Activated naive CD4-positive, alpha-beta T cell treated with anti-CD3 and anti-CD28 coated beads, Interleukin-2, amount 50 U/mL, for 24 hours (primary cell): ENCODE measurements around the gene AATK.

Experiments
- H3K27ac Mint-ChIP-seq: one replicate; pipeline ENCODE4 v1.8.0; 2021; ENCODE audit warnings: mild to moderate bottlenecking, mixed read lengths
- H3K27me3 Mint-ChIP-seq: one replicate; pipeline ENCODE4 v1.8.0; 2021; ENCODE audit warnings: mixed read lengths
- H3K36me3 Mint-ChIP-seq: one replicate; pipeline ENCODE4 v1.8.0; 2021; ENCODE audit warnings: mixed read lengths
- H3K4me1 Mint-ChIP-seq: one replicate; pipeline ENCODE4 v1.8.0; 2021; ENCODE audit warnings: mixed read lengths
- H3K4me3 Mint-ChIP-seq: one replicate; pipeline ENCODE4 v1.8.0; 2021; ENCODE audit warnings: mild to moderate bottlenecking, mixed read lengths
- H3K9me3 Mint-ChIP-seq: one replicate; pipeline ENCODE4 v1.8.0; 2021; ENCODE audit warnings: mixed read lengths

The AATK gene

DNA sequence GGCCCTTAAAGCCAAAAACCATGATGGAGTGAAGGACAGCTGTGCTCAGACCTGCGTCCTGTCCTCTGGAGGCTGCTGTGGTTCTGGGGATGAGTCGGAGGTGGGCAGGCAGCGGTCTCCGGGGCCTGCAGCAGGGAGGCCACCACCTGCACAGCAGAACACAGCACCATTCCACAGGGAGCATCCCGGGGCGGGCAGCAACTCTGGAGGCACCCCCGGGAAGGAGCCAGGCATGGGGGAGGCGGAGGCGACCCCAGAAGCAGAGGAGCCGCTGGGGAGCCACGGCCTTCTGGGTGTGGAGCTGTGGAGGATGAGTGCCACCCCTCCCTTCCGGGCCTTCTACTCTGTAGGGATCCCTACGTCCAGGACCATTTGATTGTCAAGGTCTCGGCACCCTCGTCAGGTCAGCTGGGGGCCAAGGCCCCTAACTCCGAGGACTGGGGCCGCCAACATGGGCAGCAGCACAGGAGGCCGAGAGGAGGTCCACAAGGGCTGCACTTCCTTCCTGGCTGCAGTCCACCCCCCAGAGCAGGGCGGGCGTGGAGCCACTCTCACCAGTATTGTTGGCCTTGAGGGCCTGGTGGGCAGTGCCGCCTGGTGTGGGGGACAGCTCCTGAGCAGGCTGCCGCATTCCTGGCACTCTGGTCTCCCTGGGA lies 32.9 kb upstream of the AATK start:
- Mint-ChIP-seq H3K27me3 (no peaks in the 10 kb centered on the region), H3K4me1 (no peaks in the 10 kb centered on the region), H3K9me3 (no peaks in the 10 kb centered on the region), H3K4me3 (no peak overlapping the region), H3K36me3 (no peaks in the 10 kb centered on the region), H3K27ac (no peak overlapping the region)

DNA sequence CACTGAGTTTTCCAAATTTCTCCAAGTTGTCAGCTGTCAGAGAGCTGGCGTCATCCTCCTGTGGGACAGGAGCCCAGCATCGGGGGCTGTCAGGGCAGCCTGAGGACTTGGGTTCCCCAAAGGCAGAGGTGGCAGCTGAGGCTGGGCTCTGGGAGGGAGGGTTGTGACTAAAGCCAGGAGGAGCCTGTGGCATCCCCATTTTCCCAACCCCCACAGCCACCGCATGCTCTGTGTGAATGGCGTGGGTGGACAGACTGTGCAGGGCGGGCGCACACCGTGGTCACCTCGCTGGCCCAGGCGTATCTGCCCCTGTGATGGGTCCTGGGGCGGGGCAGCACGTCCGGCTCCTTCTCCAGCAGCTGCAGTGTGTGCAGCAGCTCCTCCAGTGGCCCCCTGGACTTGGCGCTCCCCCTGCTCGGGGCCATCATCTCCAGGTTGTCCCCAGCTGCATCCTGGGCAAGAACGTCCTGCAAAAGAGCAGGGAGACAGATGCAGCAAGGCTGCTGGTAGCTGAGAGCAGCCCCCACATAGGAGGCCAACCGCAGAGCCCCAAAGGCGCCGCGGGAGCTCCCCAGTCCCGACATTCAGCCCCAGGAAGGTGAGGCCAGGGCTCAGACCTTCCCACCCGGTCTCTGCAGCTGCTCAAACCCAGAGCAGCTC lies 31.9 kb upstream of the AATK start:
- no peaks in the 10 kb centered on the region for H3K9me3 Mint-ChIP-seq
- H3K4me3 Mint-ChIP-seq, result no peak overlapping the region
- H3K27me3 Mint-ChIP-seq, result no peaks in the 10 kb centered on the region
- H3K27ac Mint-ChIP-seq, result no peak overlapping the region
- no peaks in the 10 kb centered on the region for H3K4me1 Mint-ChIP-seq
- H3K36me3 Mint-ChIP-seq, result no peaks in the 10 kb centered on the region

DNA sequence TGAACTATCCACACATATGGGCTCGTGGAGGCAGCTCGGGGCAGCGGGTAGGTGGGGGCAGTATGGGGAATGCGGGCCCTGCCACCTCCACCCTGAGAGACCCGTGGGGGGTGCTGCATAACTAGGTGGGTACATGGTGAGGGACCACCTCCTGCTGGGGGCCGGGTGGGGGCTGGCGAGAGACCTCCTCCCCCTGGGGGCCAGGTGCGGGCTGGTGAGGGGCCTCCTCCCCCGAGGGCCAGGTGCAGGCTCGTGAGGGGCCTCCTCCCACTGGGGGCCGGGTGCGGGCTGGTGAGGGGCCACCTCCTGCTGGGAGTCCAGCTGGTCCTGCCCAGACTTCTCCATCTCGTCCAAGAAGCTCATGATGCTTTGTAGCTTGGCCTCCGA lies 31.4 kb upstream of the AATK start:
- Mint-ChIP-seq H3K4me1 (no peaks in the 10 kb centered on the region), H3K27ac (no peak overlapping the region), H3K27me3 (no peaks in the 10 kb centered on the region), H3K36me3 (no peaks in the 10 kb centered on the region), H3K9me3 (no peaks in the 10 kb centered on the region), H3K4me3 (no peak overlapping the region)

DNA sequence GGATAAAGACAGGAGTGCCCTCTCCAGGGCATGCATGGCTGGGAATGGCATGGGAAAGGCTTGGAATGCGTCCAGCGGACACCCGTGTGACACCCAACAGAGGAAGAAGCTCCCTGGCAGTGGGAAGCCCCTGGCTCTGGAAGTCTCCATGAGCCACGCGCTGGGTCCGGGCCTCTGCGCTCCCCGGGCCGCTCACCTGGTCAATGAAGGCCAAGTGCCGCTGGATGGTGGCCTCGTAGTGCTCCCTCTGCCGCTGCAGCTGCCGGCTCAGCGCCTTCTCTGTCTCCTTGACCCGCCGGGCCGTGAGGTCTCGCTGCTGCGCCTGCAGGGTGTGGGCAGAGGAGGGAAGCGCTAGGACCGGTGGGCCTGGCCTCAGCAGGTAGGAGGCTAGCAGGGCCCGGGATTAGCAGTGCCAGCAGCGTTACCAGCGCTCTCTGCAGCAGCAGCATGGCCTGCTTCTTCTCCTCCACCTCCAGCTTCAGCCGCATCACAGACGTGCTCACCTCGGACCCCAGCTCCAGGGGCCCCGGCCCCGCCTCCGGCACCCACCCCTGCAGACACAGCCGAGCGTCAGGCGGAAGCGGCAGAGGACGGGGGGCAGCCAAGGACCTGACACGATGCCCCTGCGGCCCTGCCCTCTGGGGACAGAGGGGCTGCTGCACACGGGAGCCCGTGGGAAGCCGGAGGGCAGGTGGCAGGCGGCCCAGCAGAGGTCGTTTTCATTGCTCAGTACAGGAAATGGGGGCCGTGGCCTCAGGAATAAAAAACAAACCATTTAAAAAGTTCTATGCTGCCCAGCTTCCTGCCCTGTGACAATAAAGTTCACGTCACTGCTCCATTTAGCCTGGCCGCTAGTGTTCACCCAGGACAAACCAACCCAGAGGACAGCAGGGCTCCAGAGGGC lies 30.7 kb upstream of the AATK start:
- no peak overlapping the region for H3K27ac Mint-ChIP-seq
- H3K36me3 Mint-ChIP-seq, result no peaks in the 10 kb centered on the region
- no peaks in the 10 kb centered on the region for H3K9me3 Mint-ChIP-seq
- no peaks in the 10 kb centered on the region for H3K27me3 Mint-ChIP-seq
- H3K4me3 Mint-ChIP-seq, result no peak overlapping the region
- H3K4me1 Mint-ChIP-seq, result no peaks in the 10 kb centered on the region

DNA sequence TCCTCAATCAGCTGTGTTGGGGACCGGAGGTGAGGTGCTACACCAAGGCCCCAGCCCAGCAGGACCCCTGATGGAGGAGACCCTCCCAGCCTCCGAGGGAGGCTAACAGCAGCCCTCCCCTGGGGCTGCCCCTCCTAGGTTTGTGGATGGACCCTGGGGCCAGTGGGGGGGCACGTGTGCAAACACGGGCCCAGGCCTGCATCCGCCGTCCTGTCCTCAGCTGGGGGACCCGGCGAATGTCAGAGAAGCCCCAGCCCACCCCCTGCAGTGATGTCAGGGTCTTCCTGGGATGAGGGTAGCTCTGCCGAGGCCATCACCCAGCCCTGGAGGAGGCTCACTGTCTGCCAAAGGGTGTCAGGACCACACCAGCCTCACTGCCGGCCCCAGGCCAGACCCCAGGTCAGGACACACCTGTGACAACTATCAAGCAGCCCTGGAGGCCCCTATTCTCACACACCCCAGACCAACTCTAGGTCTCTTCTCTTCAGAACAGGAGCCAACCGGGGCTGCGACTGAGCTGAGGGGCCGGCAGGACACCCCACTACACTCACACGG lies 30.0 kb upstream of the AATK start:
- H3K36me3 Mint-ChIP-seq, result no peaks in the 10 kb centered on the region
- no peaks in the 10 kb centered on the region for H3K4me1 Mint-ChIP-seq
- no peaks in the 10 kb centered on the region for H3K27me3 Mint-ChIP-seq
- H3K27ac Mint-ChIP-seq, result no peak overlapping the region
- no peak overlapping the region for H3K4me3 Mint-ChIP-seq
- H3K9me3 Mint-ChIP-seq, result no peaks in the 10 kb centered on the region

DNA sequence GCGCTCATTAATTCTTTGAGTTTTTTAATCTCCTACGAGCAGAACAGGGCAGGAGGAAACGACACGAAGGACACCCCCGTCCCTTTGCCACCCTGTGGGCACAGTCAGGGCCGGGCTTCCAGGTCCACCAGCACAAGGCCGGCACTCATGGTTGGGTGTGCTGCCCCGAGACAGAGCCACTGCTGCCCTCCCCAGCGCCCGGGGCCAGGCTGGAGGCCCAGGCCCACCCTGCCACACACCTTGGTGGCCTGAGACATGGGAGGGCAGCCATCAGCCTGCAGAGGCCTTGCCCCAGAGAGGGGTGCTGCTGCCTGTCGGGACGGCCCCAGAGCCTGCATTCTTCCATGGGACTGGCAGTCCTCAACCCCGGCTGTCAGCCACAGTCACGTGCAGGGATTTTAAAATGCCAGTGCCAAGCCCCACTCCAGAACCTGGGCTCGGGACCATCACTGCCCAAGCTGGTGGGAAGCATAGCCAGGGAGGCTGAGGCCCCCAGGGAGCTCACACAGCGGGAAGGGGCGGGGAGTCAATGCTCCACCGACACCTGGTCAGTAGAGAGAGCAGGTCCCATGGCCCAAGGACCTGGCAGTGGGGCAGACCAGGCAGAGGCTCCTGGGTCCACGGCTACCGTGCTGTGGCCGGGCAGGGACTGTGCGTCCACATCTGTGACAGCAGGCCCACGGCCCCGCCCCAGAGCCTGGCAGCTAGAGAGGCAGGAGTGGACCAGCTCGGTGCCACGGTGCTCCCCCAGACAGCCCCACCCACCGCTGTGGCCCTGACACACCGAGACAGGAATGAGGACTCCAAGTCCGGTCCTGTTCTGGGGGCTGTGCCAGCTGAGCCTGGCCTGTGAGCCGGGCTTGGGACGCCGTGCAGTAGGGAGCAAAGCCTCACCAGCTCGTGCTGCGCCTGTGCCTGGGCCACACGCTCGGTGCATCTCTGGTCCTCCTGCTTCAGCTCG lies 29.2 kb upstream of the AATK start:
- H3K27ac Mint-ChIP-seq, result no peak overlapping the region
- H3K36me3 Mint-ChIP-seq, result no peaks in the 10 kb centered on the region

DNA sequence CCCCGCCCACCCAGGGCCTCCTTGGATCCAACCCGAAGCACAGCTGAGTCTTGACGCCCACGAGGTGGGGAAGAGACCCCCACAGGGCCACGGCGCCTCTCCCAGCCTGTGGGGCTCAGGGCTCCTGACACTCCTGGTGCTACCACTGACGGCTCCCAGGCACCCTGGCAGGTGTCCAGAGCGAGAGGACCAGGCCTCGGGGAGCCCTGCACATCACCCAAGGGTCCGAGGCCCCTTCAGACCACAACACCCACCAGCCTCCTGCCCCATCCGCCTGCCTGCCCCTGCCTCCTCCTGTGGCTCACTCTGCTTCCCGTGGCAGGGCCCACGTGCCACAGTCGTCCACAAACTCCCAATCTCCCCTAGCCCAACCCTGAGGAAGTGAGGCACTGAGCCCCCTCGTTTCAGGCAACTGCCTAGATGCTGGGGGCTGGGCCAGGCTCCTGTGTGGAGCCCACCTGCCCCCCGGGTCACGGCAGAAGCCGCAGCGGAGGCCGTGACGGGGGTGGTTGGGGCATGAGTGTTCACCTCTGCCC lies 28.3 kb upstream of the AATK start:
- Mint-ChIP-seq H3K27me3 (no peaks in the 10 kb centered on the region), H3K9me3 (no peaks in the 10 kb centered on the region), H3K36me3 (no peaks in the 10 kb centered on the region), H3K4me3 (no peak overlapping the region), H3K27ac (no peak overlapping the region), H3K4me1 (no peaks in the 10 kb centered on the region)

More for the DNA sequence above, 29.2 kb upstream of the AATK start:
- H3K9me3 Mint-ChIP-seq, result no peaks in the 10 kb centered on the region
- H3K4me1 Mint-ChIP-seq, result no peaks in the 10 kb centered on the region
- no peak overlapping the region for H3K4me3 Mint-ChIP-seq
- H3K27me3 Mint-ChIP-seq, result no peaks in the 10 kb centered on the region

DNA sequence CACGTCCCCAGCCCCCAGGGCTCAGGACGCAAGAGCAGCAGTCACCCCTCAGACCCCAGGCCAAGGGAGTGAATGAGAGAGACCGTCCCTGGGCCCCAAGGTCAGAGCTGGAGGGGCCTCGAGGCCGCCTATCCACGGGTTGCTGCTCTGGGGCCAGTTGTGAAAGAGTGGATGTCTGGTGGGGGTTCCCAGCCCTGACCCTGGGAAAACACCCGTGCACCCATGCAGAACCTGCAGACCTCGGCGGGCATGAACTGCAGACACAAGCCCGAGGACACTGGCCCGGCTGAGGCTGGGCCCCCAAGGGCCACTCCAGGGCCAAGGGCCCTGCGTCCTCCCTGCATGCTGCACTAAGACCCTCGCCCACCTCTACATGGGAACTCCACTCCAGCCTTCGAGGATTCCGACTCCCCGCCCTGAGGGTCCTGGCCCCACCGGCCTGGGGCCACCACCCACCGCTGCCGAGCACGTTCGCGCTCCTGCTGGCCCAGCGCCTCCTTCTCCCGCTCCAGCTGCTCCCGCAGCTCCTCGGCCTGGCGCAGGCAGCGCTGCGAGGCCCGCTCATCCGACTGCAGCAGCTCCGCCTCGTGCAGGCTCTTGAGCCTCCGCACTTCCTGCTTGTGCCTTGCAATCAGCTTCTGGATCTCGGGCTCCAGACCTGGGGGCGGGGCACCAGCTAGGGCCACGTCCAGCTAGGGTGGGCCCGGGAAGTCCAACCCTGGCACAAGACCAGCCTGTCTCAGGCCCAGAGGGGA lies 27.6 kb upstream of the AATK start:
- Mint-ChIP-seq H3K36me3 (no peaks in the 10 kb centered on the region), H3K4me1 (no peaks in the 10 kb centered on the region), H3K27me3 (no peaks in the 10 kb centered on the region), H3K4me3 (no peak overlapping the region), H3K27ac (no peak overlapping the region), H3K9me3 (no peaks in the 10 kb centered on the region)

DNA sequence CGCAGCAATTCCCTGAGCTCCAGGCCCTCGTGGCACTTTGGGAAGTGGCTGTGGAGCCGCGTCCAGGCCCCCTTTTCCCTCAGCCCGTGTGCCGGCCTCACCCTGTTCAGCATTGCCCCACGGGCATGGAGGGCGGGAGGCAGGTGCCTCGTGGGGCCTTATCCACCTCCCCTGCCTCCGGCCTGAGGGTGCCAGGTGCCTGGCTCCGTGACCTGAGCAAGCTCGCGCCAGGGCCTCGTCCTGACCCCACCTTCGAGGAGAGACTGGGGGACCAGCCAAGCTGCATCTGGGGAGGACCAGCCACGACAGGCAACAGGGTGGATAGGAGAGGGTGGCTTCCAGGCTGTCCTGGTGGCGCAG lies 27.0 kb upstream of the AATK start:
- H3K27me3 Mint-ChIP-seq, result no peaks in the 10 kb centered on the region
- no peak overlapping the region for H3K4me3 Mint-ChIP-seq
- H3K27ac Mint-ChIP-seq, result no peak overlapping the region
- no peaks in the 10 kb centered on the region for H3K4me1 Mint-ChIP-seq
- no peaks in the 10 kb centered on the region for H3K36me3 Mint-ChIP-seq
- H3K9me3 Mint-ChIP-seq, result no peaks in the 10 kb centered on the region

DNA sequence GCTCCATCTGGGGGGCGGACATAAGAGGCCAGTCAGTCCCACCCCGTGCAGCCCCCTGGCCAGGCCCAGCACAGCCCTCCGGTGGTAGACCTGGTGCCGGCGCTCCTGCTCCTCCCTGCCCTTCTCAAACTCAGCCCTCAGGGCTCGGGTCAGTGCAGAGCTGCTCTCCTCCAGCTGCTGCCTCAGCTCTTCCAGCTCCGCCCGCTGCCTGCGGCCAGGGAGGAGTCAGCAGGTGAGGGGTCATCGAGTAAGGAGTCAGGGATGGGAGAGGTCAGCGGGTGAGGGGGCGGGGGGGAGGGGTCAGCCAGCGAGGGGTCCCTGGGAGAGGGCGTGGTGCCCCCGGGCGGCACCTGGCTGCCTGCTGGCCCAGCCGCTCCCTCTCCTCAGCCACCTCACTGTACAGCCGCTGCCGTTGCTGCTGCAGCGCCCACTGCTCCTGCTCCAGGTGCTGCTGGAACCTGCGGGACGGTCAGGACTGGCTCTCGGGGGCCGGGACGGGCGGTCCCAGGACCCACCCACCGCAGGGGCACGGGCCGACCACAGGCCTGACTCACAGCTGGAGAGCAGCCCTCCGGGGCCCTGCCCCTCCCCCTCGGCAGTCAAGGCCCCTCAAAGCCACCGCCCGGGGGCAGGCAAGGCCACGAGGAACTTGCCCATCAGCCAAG lies 26.5 kb upstream of the AATK start:
- Mint-ChIP-seq H3K27me3 (no peaks in the 10 kb centered on the region), H3K4me3 (no peak overlapping the region), H3K27ac (no peak overlapping the region), H3K4me1 (no peaks in the 10 kb centered on the region), H3K36me3 (no peaks in the 10 kb centered on the region), H3K9me3 (no peaks in the 10 kb centered on the region)

DNA sequence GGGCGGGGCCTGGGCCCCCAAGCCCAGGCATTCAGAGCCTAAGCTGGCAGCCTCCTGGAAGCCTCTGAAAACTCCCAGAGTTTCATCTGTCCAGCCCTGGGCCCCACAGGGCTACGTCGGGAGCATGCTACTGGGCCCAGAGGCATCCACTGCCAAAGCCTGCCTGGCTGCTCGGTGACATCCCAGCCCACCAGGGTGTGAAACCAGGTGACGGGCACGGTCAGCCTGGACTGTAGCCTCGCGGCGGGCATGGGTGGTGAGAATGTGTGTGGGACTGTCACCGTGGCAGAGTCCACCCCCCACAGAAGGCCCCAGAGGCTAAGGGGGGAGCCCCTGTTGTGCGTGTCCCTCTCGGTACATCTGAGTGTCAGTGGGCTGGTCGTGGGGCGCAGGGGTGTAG lies 25.6 kb upstream of the AATK start:
- Mint-ChIP-seq H3K4me1 (no peaks in the 10 kb centered on the region), H3K4me3 (no peak overlapping the region), H3K9me3 (no peaks in the 10 kb centered on the region), H3K27me3 (no peaks in the 10 kb centered on the region), H3K36me3 (no peaks in the 10 kb centered on the region), H3K27ac (no peak overlapping the region)

DNA sequence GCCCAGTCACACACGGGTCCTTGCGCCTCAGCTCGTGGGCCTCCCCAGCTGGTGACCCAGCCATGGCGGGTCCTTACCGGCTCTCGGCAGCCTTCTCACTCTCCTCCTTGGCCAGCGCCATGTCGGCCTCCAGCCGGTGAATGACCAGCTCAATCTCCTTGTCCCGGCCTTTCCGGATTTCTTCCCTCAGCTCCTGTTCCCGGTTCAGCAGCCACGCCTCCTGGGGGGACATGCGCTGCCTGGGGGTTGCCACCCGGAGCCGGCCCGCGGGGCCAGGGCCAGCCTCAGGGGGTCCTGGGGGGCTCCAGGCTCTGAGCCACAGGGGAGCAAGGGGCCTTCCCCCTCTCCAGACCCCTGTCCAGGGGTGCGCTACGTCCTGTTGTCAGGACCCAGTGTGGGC lies 25.1 kb upstream of the AATK start:
- Mint-ChIP-seq H3K27me3 (no peaks in the 10 kb centered on the region), H3K36me3 (no peaks in the 10 kb centered on the region), H3K4me1 (no peaks in the 10 kb centered on the region), H3K27ac (no peak overlapping the region), H3K4me3 (no peak overlapping the region), H3K9me3 (no peaks in the 10 kb centered on the region)

DNA sequence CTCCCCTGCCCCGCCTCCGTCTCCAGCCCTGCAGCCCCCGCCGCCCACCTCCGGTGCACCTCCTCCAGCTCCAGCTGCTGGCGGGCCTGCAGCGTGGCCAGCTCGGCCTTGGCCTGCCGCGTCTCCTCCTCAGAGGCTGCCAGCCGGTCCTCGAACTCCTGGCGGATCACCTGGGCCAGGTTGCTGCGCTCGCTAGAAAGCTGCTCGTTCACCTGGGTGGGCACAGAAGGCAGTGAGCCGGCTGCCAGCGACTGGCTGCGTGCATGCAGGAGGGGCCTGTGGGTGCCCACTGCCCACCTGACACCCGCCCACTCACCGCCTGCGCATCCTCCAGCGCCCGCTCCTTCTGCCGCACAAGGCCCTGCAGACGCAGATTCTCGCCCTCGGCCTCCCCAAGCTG lies 24.6 kb upstream of the AATK start:
- H3K4me1 Mint-ChIP-seq, result no peaks in the 10 kb centered on the region
- H3K36me3 Mint-ChIP-seq, result no peaks in the 10 kb centered on the region
- H3K27me3 Mint-ChIP-seq, result no peaks in the 10 kb centered on the region
- no peak overlapping the region for H3K27ac Mint-ChIP-seq
- H3K4me3 Mint-ChIP-seq, result no peak overlapping the region
- no peaks in the 10 kb centered on the region for H3K9me3 Mint-ChIP-seq
